ENCODE results near the gene AREG. TPM values are rescaled to one million over a fixed set of nuclear protein-coding genes. Genes with fewer than 3 reads are reported as not detected.

Gene AREG
- total RNA-seq, 1 experiment from 2014 or later, result 0.33 TPM

- TF ChIP-seq RORB (CRISPR knock-in tag; IDR thresholded peaks at IDR 0.05), result no peak
Observed at GRCh38 chr4:74453037-74453635, 8.2 kb downstream of the AREG start (continued).

GRCh38 chr4:74453829-74454742 lies 9.2 kb downstream of the AREG start:
- POLR2A ChIA-PET, result interaction anchor here (1.3 kb wide), 1 partner anchor 17 kb away, joined by 7 read pairs; no protein-coding TSS in a partner anchor
- ATAC-seq (no peak), DNase-seq (ENCODE audit: low spot score) (no peak)
- Mint-ChIP-seq H3K4me1 (peaks cover 18% of the 10 kb centered on the region), H3K36me3 (no peaks in the 10 kb centered on the region), H3K27ac (no peak overlapping the region), H3K9me3 (no peaks in the 10 kb centered on the region), H3K27me3 (ENCODE audit: low read depth) (no peaks in the 10 kb centered on the region), H3K4me3 (no peak overlapping the region)
- no peak for TF ChIP-seq ZMAT4 (CRISPR knock-in tag; IDR thresholded peaks at IDR 0.05)
- CTCF ChIA-PET, result no interaction called here

GRCh38 chr4:74455361-74456055 lies 10.6 kb downstream of the AREG start:
- Mint-ChIP-seq H3K27me3 (ENCODE audit: low read depth) (no peaks in the 10 kb centered on the region), H3K36me3 (no peaks in the 10 kb centered on the region), H3K4me1 (peaks cover 7% of the 10 kb centered on the region), H3K9me3 (peaks cover 4% of the 10 kb centered on the region; the same call in 1 of the 2 replicates), H3K27ac (no peak overlapping the region), H3K4me3 (no peak overlapping the region)
- no peak for TF ChIP-seq ETV6 (CRISPR knock-in tag; IDR thresholded peaks at IDR 0.05)
- no peak for TF ChIP-seq ZNF423 (CRISPR knock-in tag; IDR thresholded peaks at IDR 0.05)
- no peak for TF ChIP-seq ZNF219 (CRISPR knock-in tag; IDR thresholded peaks at IDR 0.05; ENCODE audit: borderline replicate concordance)
- TF ChIP-seq PREB (CRISPR knock-in tag; IDR thresholded peaks at IDR 0.05; ENCODE audit: borderline replicate concordance), result no peak
- TF ChIP-seq CREB1 (CRISPR knock-in tag; IDR thresholded peaks at IDR 0.05), result no peak
- TF ChIP-seq ZNF121 (CRISPR knock-in tag; IDR thresholded peaks at IDR 0.05), result no peak
- no peak for TF ChIP-seq ATF6 (CRISPR knock-in tag; IDR thresholded peaks at IDR 0.05)
- no peak for TF ChIP-seq FOXP4 (CRISPR knock-in tag; IDR thresholded peaks at IDR 0.05)
- no peak for TF ChIP-seq ZNF671 (CRISPR knock-in tag; IDR thresholded peaks at IDR 0.05)
- no peak for TF ChIP-seq NFATC4 (CRISPR knock-in tag; IDR thresholded peaks at IDR 0.05)
- TF ChIP-seq SMAD3 (CRISPR knock-in tag; IDR thresholded peaks at IDR 0.05; ENCODE audit: borderline replicate concordance), result no peak
- TF ChIP-seq NR2C2 (CRISPR knock-in tag; IDR thresholded peaks at IDR 0.05), result no peak
- TF ChIP-seq IRF1 (CRISPR knock-in tag; IDR thresholded peaks at IDR 0.05), result no peak
- DNase-seq (ENCODE audit: low spot score) (no peak), ATAC-seq (no peak)
- CTCF ChIA-PET, result interaction anchor here (1.3 to 1.7 kb wide), 2 partner anchors 10 to 76 kb away, joined by 3 to 4 read pairs; partner anchors contain the start of gene AREG
- POLR2A ChIA-PET, result no interaction called here

Data from WTC11 (cell line).